Testis (tissue), 2 donors: ENCODE measurements around the gene STAT2.

Source experiments
- POLR2A ChIP-seq: fragments of 450-650 bp; IDR thresholded peaks from one replicate; pipeline ENCODE4 v1.6.1; 2017; ENCODE audit warnings: antibody characterized with exemption, mild to moderate bottlenecking, moderate library complexity
- TF ChIP-seq, protein P1 (sequence below), 3 experiments: fragments of 450-650 bp in 2 of 3; fragments of 200-600 bp in 1 of 3; sonication (generic) in 1 of 3; IDR thresholded peaks; one replicate each; pipeline ENCODE4 v1.5.1; 2016 to 2019; ENCODE audit warnings: antibody characterized with exemption in 3 of 3, mild to moderate bottlenecking in 2 of 3, moderate library complexity in 1 of 3

DNA sequence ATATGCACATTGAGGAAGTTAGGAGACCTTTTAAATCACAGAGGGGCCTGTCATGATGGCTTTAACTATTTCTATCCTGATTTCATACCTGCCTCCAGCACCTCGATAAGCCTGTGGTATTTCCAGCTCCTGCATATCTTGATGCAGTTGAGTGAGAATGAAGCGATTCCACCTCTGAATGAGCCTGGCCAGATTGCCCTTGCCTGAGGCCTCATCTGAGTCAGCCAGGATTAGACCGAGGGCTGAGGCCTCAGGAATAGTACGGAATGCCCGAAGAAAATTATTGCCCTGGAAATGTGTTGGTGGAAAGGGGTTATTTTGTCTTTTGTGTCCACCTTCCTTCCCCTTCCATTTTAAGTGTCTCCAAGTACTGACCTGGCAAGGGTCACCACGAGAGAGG, 35.7 kb downstream of the STAT2 start:
- TF ChIP-seq POLR2A, result no peak
- TF ChIP-seq, protein P1, sequence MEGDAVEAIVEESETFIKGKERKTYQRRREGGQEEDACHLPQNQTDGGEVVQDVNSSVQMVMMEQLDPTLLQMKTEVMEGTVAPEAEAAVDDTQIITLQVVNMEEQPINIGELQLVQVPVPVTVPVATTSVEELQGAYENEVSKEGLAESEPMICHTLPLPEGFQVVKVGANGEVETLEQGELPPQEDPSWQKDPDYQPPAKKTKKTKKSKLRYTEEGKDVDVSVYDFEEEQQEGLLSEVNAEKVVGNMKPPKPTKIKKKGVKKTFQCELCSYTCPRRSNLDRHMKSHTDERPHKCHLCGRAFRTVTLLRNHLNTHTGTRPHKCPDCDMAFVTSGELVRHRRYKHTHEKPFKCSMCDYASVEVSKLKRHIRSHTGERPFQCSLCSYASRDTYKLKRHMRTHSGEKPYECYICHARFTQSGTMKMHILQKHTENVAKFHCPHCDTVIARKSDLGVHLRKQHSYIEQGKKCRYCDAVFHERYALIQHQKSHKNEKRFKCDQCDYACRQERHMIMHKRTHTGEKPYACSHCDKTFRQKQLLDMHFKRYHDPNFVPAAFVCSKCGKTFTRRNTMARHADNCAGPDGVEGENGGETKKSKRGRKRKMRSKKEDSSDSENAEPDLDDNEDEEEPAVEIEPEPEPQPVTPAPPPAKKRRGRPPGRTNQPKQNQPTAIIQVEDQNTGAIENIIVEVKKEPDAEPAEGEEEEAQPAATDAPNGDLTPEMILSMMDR (IDR thresholded peaks at IDR 0.05), result no peak
